GM18873 (cell line): ENCODE results near the gene ZNF436.
"Not testable (repeated sequence)": the region's sequence is repeated elsewhere in the genome, so short reads cannot be mapped to it uniquely, and the experiment has no call there.

Experiments
- ATAC-seq: cut with Tn5 transposase; IDR thresholded peaks from one replicate; pipeline ENCODE4 v1.9.1; 2021; ENCODE audit warnings: mild to moderate bottlenecking, moderate library complexity, moderate number of reproducible peaks; ENCODE audit not compliant: unreplicated experiment, low FRiP score

The ZNF436 gene

GRCh38 chr1:23330846-23331245, 38.8 kb downstream of the ZNF436 start:
- no peak for ATAC-seq

- ATAC-seq, result no peak
Measured at GRCh38 chr1:23325393-23325792, 44.2 kb downstream of the ZNF436 start.

- ATAC-seq, result no peak
Measured at GRCh38 chr1:23322770-23323169, 46.9 kb downstream of the ZNF436 start.

- not testable (repeated sequence) for ATAC-seq
Measured at GRCh38 chr1:23310280-23310679, 59.4 kb downstream of the ZNF436 start.
